NCI-H510A (cell line): ENCODE results near the gene TMCC1.
"Not testable (repeated sequence)": the region's sequence is repeated elsewhere in the genome, so short reads cannot be mapped to it uniquely, and the experiment has no call there.

Experiments
- DNase-seq: peaks from one replicate; lab custom pipeline; 2025; lab: John Stamatoyannopoulos, UW

The TMCC1 gene

GRCh38 chr3:129686941-129687340, 206.6 kb downstream of the TMCC1 start:
- peak; percentile 62 for DNase-seq

GRCh38 chr3:129684270-129684669, 209.2 kb downstream of the TMCC1 start:
- DNase-seq = no peak

GRCh38 chr3:129683201-129683600, 210.3 kb downstream of the TMCC1 start:
- no peak for DNase-seq

GRCh38 chr3:129676985-129677384, 216.5 kb downstream of the TMCC1 start:
- no peak for DNase-seq

GRCh38 chr3:129674798-129675123, 218.8 kb downstream of the TMCC1 start:
- not testable (repeated sequence) for DNase-seq

GRCh38 chr3:129673897-129674797, 219.4 kb downstream of the TMCC1 start:
- no peak for DNase-seq

- no peak for DNase-seq
Observed at GRCh38 chr3:129673012-129673411, 220.5 kb downstream of the TMCC1 start.

- no peak for DNase-seq
Observed at GRCh38 chr3:129672412-129672811, 221.1 kb downstream of the TMCC1 start.

GRCh38 chr3:129665024-129665768, 228.3 kb downstream of the TMCC1 start:
- DNase-seq = no peak

GRCh38 chr3:129663930-129664646, 229.4 kb downstream of the TMCC1 start:
- no peak for DNase-seq

GRCh38 chr3:129663045-129663446, 230.5 kb downstream of the TMCC1 start:
- no peak for DNase-seq

- DNase-seq = no peak
Observed at GRCh38 chr3:129662191-129662608, 231.3 kb downstream of the TMCC1 start.

- no peak for DNase-seq
Observed at GRCh38 chr3:129661766-129662165, 231.7 kb downstream of the TMCC1 start.

GRCh38 chr3:129658110-129658843, 235.2 kb downstream of the TMCC1 start:
- no peak for DNase-seq

GRCh38 chr3:129657261-129658046, 236.1 kb downstream of the TMCC1 start:
- no peak for DNase-seq

- DNase-seq = no peak
Observed at GRCh38 chr3:129656659-129657247, 236.8 kb downstream of the TMCC1 start.

- DNase-seq = no peak
Observed at GRCh38 chr3:129655291-129655700, 238.2 kb downstream of the TMCC1 start.

GRCh38 chr3:129654131-129654530, 239.4 kb downstream of the TMCC1 start:
- DNase-seq = no peak

GRCh38 chr3:129653019-129653418, 240.5 kb downstream of the TMCC1 start:
- no peak for DNase-seq

- no peak for DNase-seq
Observed at GRCh38 chr3:129651435-129652202, 241.9 kb downstream of the TMCC1 start.
